Natural killer cell treated with Interleukin-12 subunit alpha and Interleukin-12 subunit beta and Interleukin-15 and Interleukin-18, amount 100 ng/mL, for 72 hours (primary cell): Measurements from ENCODE around the gene KCTD5. TPM values are rescaled to one million over a fixed set of nuclear protein-coding genes. Genes with fewer than 3 reads are reported as not detected.

Experiments
- ATAC-seq, 2 donors: fragments of 150-1000 bp; cut with Tn5 transposase in 1 of 2; sonication (Bioruptor Pico), chemical (Tn5 transposase) in 1 of 2; 2 replicates each; pipeline ENCODE4 v1.10.0; 2021
- DNase-seq: peaks from one replicate; pipeline ENCODE4 v3.0.0; 2022; ENCODE audit warnings: low spot score
- H3K27ac Mint-ChIP-seq, 2 donors: 1 replicate in 1 of 2; 2 replicates in 1 of 2; pipeline ENCODE4 v1.8.0; 2022; ENCODE audit warnings: mixed read lengths in 2 of 2, mild to moderate bottlenecking in 1 of 2, moderate library complexity in 1 of 2
- H3K27me3 Mint-ChIP-seq, 2 donors: 1 replicate in 1 of 2; 2 replicates in 1 of 2; pipeline ENCODE4 v1.8.0; 2022; ENCODE audit warnings: mixed read lengths in 2 of 2
- H3K36me3 Mint-ChIP-seq: one replicate; pipeline ENCODE4 v1.8.0; 2022; ENCODE audit warnings: mixed read lengths
- H3K4me1 Mint-ChIP-seq, 2 donors: 1 replicate in 1 of 2; 2 replicates in 1 of 2; pipeline ENCODE4 v1.8.0; 2022; ENCODE audit warnings: low read depth in 2 of 2, mixed read lengths in 2 of 2, mild to moderate bottlenecking in 1 of 2
- H3K4me3 Mint-ChIP-seq: one replicate; pipeline ENCODE4 v1.8.0; 2022; ENCODE audit warnings: mixed read lengths
- H3K9me3 Mint-ChIP-seq: 2 replicates; pipeline ENCODE4 v1.8.0; 2022; ENCODE audit warnings: mixed read lengths
- total RNA-seq, 2 donors: library from RNA; stranded (reverse); gene quantifications; one replicate each; pipeline ENCODE4 v1.2.3, GENCODE V29; 2022

The KCTD5 gene
- total RNA-seq, 2 donors from 2014 or later: 46.2 to 65.0 TPM

DNA sequence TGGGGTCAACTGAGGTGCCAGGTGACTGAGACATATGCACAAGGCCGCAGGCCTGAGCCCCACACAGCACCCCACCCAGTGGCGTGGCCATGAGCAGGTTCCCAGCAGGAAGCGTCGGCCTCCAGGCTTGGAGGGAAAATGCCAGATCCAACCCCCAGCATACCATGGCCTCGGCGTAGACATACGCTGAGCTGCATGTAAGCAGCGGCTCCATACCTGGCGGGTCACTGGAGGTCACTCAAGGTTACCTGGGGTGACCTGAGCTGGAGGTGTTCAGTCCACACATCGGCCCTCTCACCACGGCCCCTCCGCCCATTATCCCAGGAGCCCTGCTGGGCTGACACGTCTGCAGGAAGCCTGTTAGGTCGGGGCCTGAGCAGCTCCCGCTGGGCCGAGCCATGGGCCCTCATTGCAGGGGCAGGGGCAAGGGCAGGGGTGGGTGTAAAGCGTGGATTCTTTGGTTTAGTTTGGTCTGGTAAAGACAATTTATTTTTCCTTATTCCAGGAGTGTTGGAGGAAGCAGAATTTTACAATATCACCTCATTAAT lies 15.2 kb downstream of the KCTD5 start:
- DNase-seq (no peak), ATAC-seq (no peak)
- Mint-ChIP-seq H3K27ac (no peak overlapping the region), H3K27me3 (no peaks in the 10 kb centered on the region), H3K4me1 (peaks cover 0 to 6% of the 10 kb centered on the region in 2 donors), H3K9me3 (no peaks in the 10 kb centered on the region), H3K4me3 (no peak overlapping the region), H3K36me3 (peaks cover 4% of the 10 kb centered on the region)

- Mint-ChIP-seq H3K27ac (no peak overlapping the region), H3K36me3 (peaks cover 4% of the 10 kb centered on the region), H3K27me3 (no peaks in the 10 kb centered on the region), H3K4me3 (no peak overlapping the region), H3K9me3 (no peaks in the 10 kb centered on the region), H3K4me1 (peaks cover 0 to 4% of the 10 kb centered on the region in 2 donors)
- DNase-seq (no peak), ATAC-seq (no peak)
Measured at GRCh38 chr16:2698103-2698870, 16.0 kb downstream of the KCTD5 start.

DNA sequence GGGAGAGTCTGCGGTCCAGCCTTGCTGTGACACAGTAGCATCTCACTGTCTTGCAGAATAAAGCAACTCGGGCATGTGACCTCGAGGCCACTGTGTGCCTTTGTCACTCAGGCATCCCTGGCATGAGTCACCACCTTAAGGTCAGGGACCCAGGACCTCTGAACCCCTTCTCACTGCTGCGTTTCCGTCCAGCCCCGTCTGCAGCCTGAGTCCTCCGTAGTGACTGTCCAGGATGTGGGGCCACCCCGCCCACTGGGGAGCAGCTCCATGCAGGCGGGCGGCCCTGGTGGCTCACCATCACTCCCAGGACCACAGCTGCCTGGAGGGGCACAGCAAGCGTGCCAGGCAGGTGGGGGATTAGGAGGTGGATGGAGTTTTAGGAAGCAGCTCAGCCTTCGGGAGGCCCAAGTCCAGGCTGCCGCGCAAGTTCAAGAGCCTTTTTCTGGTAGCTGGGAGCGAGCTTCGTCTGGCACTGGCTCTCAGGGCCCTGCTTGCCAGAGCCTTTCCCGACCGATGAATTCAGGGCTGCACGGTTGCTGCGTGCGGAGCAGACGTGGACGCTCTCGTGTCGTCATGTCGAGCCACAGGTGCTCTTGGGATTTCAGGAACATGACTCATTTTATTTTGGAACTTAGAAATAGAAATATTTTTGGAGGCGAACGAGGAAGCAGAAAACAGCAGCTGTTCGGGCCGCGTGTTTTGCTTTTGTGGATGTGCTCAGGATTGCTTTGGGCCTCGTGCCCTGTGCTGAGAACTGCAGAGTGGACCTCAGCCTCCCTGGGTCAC lies 16.8 kb downstream of the KCTD5 start:
- no peak overlapping the region for H3K27ac Mint-ChIP-seq
- DNase-seq (no peak), ATAC-seq (no peak)

GRCh38 chr16:2699791-2700600 lies 17.7 kb downstream of the KCTD5 start:
- ATAC-seq (no peak), DNase-seq (no peak)
- Mint-ChIP-seq H3K27me3 (no peaks in the 10 kb centered on the region), H3K4me3 (no peak overlapping the region), H3K27ac (no peak overlapping the region), H3K4me1 (no peaks in the 10 kb centered on the region), H3K36me3 (peaks cover 4% of the 10 kb centered on the region), H3K9me3 (no peaks in the 10 kb centered on the region)

More for the DNA sequence above, 16.8 kb downstream of the KCTD5 start:
- Mint-ChIP-seq H3K4me3 (no peak overlapping the region), H3K9me3 (no peaks in the 10 kb centered on the region), H3K4me1 (no peaks in the 10 kb centered on the region), H3K27me3 (no peaks in the 10 kb centered on the region), H3K36me3 (peaks cover 4% of the 10 kb centered on the region)

- Mint-ChIP-seq H3K9me3 (no peaks in the 10 kb centered on the region), H3K4me1 (no peaks in the 10 kb centered on the region), H3K4me3 (no peak overlapping the region), H3K27ac (no peak overlapping the region), H3K27me3 (no peaks in the 10 kb centered on the region), H3K36me3 (peaks cover 4% of the 10 kb centered on the region)
- DNase-seq (no peak), ATAC-seq (no peak)
Measured at GRCh38 chr16:2700786-2701185, 18.5 kb downstream of the KCTD5 start.

- Mint-ChIP-seq H3K36me3 (peaks cover 4% of the 10 kb centered on the region), H3K9me3 (no peaks in the 10 kb centered on the region), H3K4me3 (no peak overlapping the region), H3K27me3 (no peaks in the 10 kb centered on the region), H3K27ac (no peak overlapping the region), H3K4me1 (no peaks in the 10 kb centered on the region)
- ATAC-seq (no peak), DNase-seq (no peak)
Measured at GRCh38 chr16:2701272-2701671, 18.9 kb downstream of the KCTD5 start.

GRCh38 chr16:2701713-2702437 lies 19.6 kb downstream of the KCTD5 start:
- Mint-ChIP-seq H3K9me3 (no peaks in the 10 kb centered on the region), H3K27ac (no peak overlapping the region), H3K4me1 (no peaks in the 10 kb centered on the region), H3K4me3 (no peak overlapping the region), H3K27me3 (no peaks in the 10 kb centered on the region), H3K36me3 (peaks cover 3% of the 10 kb centered on the region)
- DNase-seq (no peak), ATAC-seq (no peak)

DNA sequence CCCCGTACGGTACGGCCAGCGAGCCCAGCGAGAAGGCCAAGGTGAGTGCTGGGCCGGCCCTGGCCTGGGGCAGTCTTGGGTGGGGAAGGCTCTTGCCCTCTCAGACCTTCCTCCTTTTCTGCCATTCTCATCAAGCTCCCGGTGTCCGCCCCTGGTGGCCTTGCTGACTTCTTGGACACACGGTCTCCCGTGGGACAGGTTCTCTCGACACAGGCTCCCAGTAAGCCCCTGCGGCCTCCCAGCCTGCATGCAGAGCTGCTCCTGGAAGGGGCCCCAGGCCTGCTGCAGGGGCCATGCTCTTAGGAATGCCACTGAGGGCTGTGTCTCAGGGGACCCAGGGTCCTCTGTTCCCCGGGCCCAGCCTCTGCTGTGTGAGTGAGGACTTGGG lies 20.1 kb downstream of the KCTD5 start:
- H3K4me1 Mint-ChIP-seq: no peaks in the 10 kb centered on the region
- no peaks in the 10 kb centered on the region for H3K27me3 Mint-ChIP-seq
- no peak for ATAC-seq
- no peaks in the 10 kb centered on the region for H3K36me3 Mint-ChIP-seq
- no peaks in the 10 kb centered on the region for H3K9me3 Mint-ChIP-seq
- H3K4me3 Mint-ChIP-seq: no peak overlapping the region
- no peak overlapping the region for H3K27ac Mint-ChIP-seq
- no peak for DNase-seq

GRCh38 chr16:2702871-2703745 lies 20.8 kb downstream of the KCTD5 start:
- H3K4me3 Mint-ChIP-seq: no peak overlapping the region
- no peak for ATAC-seq

GRCh38 chr16:2704166-2704982 lies 22.1 kb downstream of the KCTD5 start:
- DNase-seq (no peak), ATAC-seq (no peak)
- no peak overlapping the region for H3K4me3 Mint-ChIP-seq
- H3K27me3 Mint-ChIP-seq: no peaks in the 10 kb centered on the region
- no peak overlapping the region for H3K27ac Mint-ChIP-seq
- H3K36me3 Mint-ChIP-seq: no peaks in the 10 kb centered on the region
- H3K4me1 Mint-ChIP-seq: no peaks in the 10 kb centered on the region
- H3K9me3 Mint-ChIP-seq: no peaks in the 10 kb centered on the region

More at GRCh38 chr16:2702871-2703745, 20.8 kb downstream of the KCTD5 start:
- H3K9me3 Mint-ChIP-seq: no peaks in the 10 kb centered on the region
- no peaks in the 10 kb centered on the region for H3K27me3 Mint-ChIP-seq
- H3K4me1 Mint-ChIP-seq: no peaks in the 10 kb centered on the region
- H3K27ac Mint-ChIP-seq: no peak overlapping the region
- no peaks in the 10 kb centered on the region for H3K36me3 Mint-ChIP-seq
- DNase-seq: no peak

GRCh38 chr16:2704983-2705275 lies 22.6 kb downstream of the KCTD5 start:
- Mint-ChIP-seq H3K4me1 (no peaks in the 10 kb centered on the region), H3K4me3 (no peak overlapping the region), H3K27ac (no peak overlapping the region), H3K27me3 (no peaks in the 10 kb centered on the region), H3K36me3 (no peaks in the 10 kb centered on the region), H3K9me3 (no peaks in the 10 kb centered on the region)
- DNase-seq: no peak
- ATAC-seq: no peak

- no peaks in the 10 kb centered on the region for H3K4me1 Mint-ChIP-seq
- no peak overlapping the region for H3K4me3 Mint-ChIP-seq
- H3K27me3 Mint-ChIP-seq: no peaks in the 10 kb centered on the region
- no peak for DNase-seq
- ATAC-seq: no peak
- no peaks in the 10 kb centered on the region for H3K9me3 Mint-ChIP-seq
- H3K36me3 Mint-ChIP-seq: no peaks in the 10 kb centered on the region
- no peak overlapping the region for H3K27ac Mint-ChIP-seq
Measured at GRCh38 chr16:2705351-2705750, 23.0 kb downstream of the KCTD5 start.
